ENCODE results near the gene SLAMF1.

- TF ChIP-seq CTCF (conservative IDR thresholded peaks at IDR 0.05; ENCODE audit: low read depth in 2 of 2), result no peak
- TF ChIP-seq STAT1 (IDR thresholded peaks at IDR 0.05; ENCODE audit: unreplicated experiment), result no peak
Measured at GRCh38 chr1:160560806-160561205, 86.0 kb downstream of the SLAMF1 start.

Data from GM23338 (cell line).